ENCODE data around the gene C3. TPM values are rescaled to one million over a fixed set of nuclear protein-coding genes. Genes with fewer than 3 reads are reported as not detected.
A peak's percentile ranks its signal among the peaks of the same experiment; 100 is the strongest.
"Not testable (repeated sequence)": the region's sequence is repeated elsewhere in the genome, so short reads cannot be mapped to it uniquely, and the experiment has no call there.

C3 gene
- total RNA-seq, 1 donor from 2014 or later: 482 TPM

DNA sequence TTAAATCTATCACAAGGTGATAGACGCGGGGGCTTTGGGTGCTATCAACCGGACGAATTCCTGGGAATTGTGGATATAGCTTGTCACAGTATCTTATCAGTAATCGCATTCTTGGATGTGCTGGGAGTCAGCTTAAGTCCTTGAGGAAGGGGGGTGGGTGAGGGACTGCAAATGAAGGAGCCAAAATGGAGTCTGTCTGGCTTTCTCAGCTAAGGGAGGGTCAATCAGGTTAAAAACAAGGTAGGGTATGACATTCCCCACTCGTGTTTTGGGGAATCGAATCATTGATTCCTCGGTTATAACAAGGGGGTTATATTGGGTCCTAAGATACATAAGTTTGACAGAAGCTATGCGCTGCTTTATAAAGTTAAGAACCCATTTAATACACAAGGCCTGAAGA is 64.1 kb downstream of the C3 start:
- intact Hi-C loops (cut with DNase I); ATAC-seq; DNase-seq (ENCODE audit: missing footprints): not testable (repeated sequence)

DNA sequence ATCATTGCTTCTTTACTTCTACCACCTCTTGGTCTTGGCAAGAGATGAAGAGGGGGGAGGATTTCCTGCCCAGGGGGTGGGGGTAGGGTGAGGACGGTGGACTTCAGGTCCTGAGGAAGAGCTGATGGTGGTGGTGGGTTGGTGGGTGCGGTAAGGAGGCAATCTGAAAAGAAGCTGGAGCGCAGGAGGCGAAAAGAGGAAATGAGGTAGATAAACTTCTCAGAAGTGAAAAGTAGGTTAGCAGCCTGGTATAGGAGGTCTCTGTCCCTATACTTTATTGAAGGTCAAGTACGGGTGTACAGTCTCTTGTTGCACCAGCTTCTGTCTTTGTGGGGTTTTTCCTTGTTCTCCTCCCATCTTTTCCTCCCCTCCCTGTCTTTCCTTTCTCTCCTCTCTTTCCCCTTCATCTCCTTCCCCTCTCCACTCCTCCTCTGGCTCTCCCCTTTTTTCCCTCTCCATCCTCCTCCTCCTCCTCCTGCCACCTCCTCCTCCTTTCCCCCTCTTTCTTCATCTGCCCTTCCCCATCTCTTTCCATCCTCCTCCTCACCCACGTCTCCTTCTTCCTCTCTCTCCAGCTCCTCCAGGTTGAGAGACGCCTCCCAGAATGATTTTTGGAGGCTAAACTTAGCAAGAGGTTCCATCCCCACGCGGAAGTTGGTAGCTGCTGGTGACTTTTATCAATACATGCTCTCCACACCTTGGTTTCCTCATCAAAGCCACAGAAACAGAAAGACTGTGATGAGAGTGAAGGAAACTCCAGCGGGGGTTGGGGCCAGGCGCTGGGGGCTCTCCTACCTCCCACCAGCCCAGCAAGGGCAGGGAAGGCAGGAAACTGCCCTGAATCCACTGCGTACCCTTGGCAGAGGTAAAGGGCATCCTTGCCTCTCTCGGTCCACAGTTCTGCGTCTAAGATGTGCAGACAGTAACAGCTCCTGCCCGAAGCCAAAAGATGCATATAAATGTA is 65.8 kb downstream of the C3 start:
- intact Hi-C loops (cut with DNase I): no loop called here
- no peak for DNase-seq (ENCODE audit: missing footprints)
- no peak for ATAC-seq

DNA sequence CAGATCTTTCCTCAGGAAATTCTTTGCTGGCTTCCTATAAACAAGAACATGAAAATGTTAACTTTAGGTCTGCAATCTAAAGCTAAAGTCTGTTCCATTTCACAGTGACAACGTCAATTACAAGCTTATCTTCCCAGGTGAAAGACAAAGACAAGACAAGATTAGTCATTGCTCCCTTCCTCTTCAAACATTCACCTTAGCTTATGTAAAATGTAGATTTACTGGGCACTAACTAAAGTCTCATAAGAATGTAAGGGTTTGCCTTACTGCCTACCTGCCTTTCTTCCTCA is 67.7 kb downstream of the C3 start:
- intact Hi-C loops (cut with DNase I): no loop called here
- ATAC-seq (no peak), DNase-seq (ENCODE audit: missing footprints) (no peak)

DNA sequence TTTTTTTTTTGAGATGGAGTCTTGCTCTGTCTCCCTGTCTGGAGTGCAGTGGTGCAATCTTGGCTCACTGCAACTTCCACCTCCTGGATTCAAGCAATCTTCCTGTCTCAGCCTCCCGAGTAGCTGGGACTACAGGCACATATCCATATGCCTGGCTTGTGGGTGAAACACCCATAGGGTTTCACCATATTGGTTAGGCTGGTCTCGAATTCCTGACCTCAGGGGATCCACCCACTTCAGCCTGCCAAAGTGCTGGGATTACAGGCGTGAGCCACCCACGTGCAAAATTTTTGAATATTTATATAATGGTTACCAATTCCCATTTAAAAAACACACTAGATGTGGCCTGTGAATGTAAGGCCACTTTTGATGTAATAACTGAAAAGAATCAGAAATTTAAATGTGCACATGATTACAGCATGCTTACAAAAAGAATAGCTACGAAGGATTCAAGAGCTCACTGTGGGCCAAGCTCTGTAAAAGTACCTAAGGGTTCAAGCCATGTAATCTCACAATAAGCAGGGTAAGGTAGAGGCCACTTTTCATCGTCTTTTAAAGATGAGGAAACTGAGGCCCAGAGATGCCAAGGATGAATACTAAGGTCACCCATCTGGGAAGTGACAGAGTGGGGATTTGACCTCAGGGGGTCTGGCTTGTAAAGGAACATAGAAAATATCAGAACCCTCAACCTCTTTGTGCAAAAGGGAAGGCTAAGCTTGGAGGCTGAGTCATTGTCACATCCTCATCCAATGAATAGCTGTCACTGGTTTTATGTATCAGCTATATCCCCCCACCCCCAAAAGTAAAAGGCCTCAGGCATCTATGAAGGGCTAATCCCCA is 68.3 kb downstream of the C3 start:
- DNase-seq (ENCODE audit: missing footprints): no peak
- ATAC-seq: no peak
- intact Hi-C loops (cut with DNase I): no loop called here

DNA sequence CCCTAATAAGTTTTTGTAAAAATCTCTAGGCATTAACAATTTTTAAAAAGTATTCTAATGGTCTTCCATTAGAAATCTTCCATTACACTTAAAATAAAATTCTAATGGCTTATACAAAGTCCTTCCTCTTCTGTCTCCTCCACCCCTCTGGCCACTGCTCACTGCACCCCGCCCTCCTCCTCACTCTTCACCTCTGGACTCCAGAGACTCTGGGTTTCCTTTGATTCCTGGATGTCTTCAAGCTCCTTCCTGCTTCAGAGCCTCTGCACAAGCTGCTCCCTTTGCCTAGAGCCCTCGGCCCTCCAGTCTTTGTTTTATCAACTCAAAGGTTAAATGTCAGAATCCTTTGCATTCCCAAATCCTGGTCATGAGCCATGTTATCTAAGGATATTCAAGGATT is 71.3 kb downstream of the C3 start:
- DNase-seq (ENCODE audit: missing footprints): no peak
- no peak for ATAC-seq

DNA sequence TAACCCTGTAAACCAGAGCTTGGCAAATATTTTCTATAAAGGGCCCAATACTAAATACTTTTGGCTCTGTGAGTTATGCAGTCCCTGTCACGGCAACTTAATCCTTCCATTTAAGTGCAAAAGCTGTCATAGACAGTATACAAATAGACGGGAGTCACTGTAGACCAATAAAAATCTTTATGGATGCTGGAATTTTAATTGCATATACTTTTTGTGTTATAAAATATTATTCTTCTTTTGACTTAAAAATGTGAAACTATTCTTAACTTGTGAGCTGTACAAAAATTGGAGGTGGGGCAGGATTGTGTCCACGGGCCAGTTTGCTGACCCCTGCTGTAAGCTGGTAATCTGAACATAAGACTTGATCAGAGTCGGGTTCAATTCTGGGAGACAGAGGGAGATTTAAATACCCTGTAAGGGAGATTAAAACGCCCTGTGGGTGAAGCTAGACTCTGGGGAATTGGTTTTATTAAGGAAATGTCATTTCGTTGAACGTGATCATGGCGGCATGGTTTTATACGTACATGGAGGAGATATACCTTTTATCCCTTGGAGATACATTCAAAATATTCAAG is 72.2 kb downstream of the C3 start:
- intact Hi-C loops (cut with DNase I): no loop called here
- ATAC-seq: no peak
- DNase-seq (ENCODE audit: missing footprints): no peak

More for the DNA sequence above, 71.3 kb downstream of the C3 start:
- intact Hi-C loops (cut with DNase I): no loop called here

DNA sequence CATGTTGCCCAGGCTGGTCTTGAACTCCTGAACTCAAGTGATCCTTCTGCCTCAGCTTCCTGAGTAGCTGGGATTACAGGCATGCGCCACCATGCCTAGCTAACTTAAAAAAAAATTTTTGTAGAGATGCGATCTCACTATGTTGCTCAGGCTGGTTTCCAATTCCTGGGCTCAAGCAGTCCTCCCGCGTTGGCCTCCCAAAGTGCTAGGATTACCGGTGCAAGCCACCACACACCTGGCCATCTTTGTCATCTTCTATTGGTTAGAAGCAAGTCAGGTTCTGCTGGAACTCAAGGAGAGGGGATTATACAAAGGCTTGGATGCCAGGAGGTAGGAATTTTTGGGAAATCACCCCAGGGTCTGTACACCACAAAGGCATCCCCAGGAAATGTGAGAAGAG is 75.7 kb downstream of the C3 start:
- ATAC-seq (no peak), DNase-seq (ENCODE audit: missing footprints) (no peak)
- intact Hi-C loops (cut with DNase I): no loop called here

DNA sequence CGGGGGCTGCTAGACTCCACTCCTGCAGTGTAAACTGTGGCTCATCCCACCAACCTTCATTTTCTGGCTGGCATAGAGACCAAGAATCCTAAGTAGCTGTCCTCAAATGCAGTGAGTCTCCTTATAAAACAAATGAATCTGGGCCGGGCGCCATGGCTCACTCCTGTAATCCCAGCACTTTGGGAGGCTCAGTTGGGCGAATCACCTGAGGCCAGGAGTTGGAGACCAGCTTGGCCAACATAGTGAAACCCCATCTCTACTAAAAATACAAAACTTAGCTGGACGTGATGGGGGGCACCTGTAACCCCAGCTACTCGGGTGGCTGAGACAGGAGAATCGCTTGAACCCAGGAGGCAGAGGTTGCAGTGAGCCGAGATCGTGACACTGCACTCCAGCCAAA is 80.1 kb downstream of the C3 start:
- ATAC-seq; DNase-seq (ENCODE audit: missing footprints); intact Hi-C loops (cut with DNase I): not testable (repeated sequence)

DNA sequence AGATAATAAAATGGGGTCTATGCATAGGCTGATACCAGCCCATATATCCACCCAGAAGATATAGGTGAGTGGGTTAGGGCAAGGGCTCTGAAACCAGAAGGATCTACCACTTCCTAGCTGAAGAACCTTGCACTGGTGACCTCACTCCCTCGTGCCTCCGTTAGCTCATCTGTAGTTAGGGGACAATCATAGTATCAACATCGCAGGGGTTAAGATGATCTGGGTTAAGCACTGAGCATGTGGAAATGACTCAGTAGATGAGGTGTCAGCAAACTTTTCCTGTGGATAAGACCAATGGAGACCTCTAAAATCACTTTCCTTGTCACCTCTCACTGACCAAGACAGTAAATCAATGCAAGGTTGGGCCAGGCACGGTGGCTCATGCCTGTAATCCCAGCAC is 81.0 kb downstream of the C3 start:
- DNase-seq (ENCODE audit: missing footprints): no peak
- no peak for ATAC-seq
- intact Hi-C loops (cut with DNase I): no loop called here

DNA sequence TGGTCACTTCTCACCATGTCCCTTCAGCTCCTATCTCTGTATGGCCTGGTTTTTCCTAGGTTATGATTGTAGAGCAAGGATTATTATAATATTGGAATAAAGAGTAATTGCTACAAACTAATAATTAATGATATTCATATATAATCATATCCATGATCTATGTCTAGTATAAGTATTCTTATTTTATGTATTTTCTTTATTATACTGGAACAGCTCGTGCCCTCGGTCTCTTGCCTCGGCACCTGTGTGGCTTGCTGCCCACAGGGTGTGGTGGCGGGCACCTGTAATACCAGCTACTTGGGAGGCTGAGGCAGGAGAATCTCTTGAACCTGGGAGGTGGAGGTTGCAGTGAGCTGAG is 87.0 kb downstream of the C3 start:
- not testable (repeated sequence) for ATAC-seq; DNase-seq (ENCODE audit: missing footprints)
- intact Hi-C loops (cut with DNase I): loop anchor here (2.0 kb wide), 2 partner anchors 117 to 229 kb away; no protein-coding TSS in a partner anchor

DNA sequence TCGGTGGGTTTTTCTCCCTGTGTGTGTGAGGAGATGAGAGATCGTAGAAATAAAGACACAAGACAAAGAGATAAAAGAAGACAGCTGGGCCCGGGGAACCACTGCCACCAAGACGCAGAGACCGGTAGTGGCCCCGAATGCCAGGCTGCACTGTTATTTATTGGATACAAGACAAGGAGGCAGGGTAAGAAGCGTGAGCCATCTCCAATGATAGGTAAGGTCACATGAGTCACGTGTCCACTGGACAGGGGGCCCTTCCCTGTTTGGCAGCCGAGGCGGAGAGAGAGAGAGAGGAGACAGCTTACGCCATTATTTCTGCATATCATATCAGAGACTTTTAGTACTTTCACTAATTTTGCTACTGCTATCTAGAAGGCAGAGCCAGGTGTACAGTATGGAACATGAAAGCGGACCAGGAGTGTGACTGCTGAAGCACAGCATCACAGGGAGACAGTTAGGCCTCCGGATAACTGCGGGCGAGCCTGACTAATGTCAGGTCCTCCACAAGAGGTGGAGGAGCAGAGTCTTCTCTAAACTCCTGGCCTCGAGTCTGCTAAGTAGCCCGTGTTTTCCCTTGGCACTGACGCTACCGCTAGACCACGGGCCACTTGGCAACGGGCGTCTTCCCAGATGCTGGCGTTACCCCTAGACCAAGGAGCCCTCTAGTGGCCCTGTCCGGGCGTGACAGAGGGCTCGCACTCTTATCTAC is 87.5 kb downstream of the C3 start:
- DNase-seq (ENCODE audit: missing footprints): peak; percentile 90
- not testable (repeated sequence) for ATAC-seq
- intact Hi-C loops (cut with DNase I): loop anchor here (2.0 kb wide), 2 partner anchors 116 to 230 kb away; no protein-coding TSS in a partner anchor

DNA sequence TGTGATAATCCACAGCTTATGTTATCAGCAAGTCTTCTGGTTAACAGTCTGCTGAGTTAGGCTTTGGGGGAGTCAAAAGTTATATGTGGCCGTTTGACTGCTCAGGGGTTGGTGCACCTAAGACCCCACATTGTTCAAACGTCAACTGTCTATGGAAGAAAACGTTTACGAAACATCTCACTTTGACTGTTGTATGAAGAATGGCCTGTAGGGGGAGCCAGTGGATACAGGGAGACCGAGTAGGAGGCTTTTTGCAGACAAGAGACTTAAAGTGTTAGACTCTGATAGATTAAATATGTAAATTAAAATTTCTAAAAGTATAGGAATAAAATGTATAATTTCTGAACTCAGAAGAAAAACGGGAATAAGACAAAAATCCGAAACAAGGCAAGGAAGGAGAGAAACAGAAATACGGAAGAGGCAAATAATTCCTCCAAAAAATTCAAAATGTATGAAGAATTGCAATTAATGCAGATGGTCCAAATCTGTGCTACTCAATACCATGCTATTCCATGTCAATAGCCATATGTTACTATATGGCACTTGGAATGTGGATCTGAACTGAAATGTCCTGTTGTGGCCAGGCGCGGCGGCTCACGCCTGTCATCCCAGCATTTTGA is 88.3 kb downstream of the C3 start:
- peak; percentile 59 for ATAC-seq

More for the DNA sequence above, 88.3 kb downstream of the C3 start:
- intact Hi-C loops (cut with DNase I): loop anchor here (2.0 kb wide), 2 partner anchors 115 to 231 kb away; no protein-coding TSS in a partner anchor
- DNase-seq (ENCODE audit: missing footprints): no peak

Small RNA genes within 50 kb of the gene (microRNA-seq; reads per million reads assigned to microRNA genes)
- not detected for gene MIR6791

Other genes with a start within 250 kb of the C3 start
- gene DENND1C, start 238.9 kb downstream of the C3 start, total RNA-seq: 0.92 TPM
- 6.2 TPM for gene TUBB4A, start 218.3 kb downstream of the C3 start, total RNA-seq
- gene TNFSF9, start 189.6 kb downstream of the C3 start, total RNA-seq: 0.78 TPM
- not detected for gene CD70, start 129.5 kb downstream of the C3 start, total RNA-seq
- gene TNFSF14, start 50.5 kb downstream of the C3 start, total RNA-seq: 0.73 TPM
- gene GPR108, start 16.9 kb upstream of the C3 start, total RNA-seq: 23.9 TPM
- 147 TPM for gene TRIP10, start 19.0 kb upstream of the C3 start, total RNA-seq
- gene SH2D3A, start 46.8 kb upstream of the C3 start, total RNA-seq: not detected
- gene VAV1, start 52.1 kb upstream of the C3 start, total RNA-seq: 3.1 TPM
- gene ADGRE1, start 166.9 kb upstream of the C3 start, total RNA-seq: 0.38 TPM